GM12865 (cell line): ENCODE data around the gene WAS.
"Not testable (repeated sequence)": the region's sequence is repeated elsewhere in the genome, so short reads cannot be mapped to it uniquely, and the experiment has no call there.

Experiments
- DNase-seq: peaks from one replicate; pipeline ENCODE4 v3.0.0; 2010; ENCODE audit warnings: low read depth
- H3K4me3 ChIP-seq: 2 replicates; pipeline ENCODE4 v1.5.1; 2011; ENCODE audit warnings: mild to moderate bottlenecking, low read depth, low read length, control low read depth
- CTCF ChIP-seq: IDR thresholded peaks from 2 replicates; pipeline ENCODE4 v1.5.1; 2011; ENCODE audit warnings: low read length, control low read depth, low read depth, inconsistent platforms; ENCODE audit not compliant: insufficient read depth; ENCODE audit errors: missing control alignments

Gene WAS

GRCh38 chrX:48683411-48683982 is at the start of gene WAS:
TSS of gene WAS (plus strand) at chrX:48683799. CDS start at chrX:48683854, 55 bp downstream.
- DNase-seq: peak; percentile 81
- peak within 1 kb of the TSS; percentile 76 for H3K4me3 ChIP-seq
- TF ChIP-seq CTCF: no peak

GRCh38 chrX:48636301-48636700 is 47.3 kb upstream of the WAS start:
- DNase-seq: no peak
- no peak overlapping the region for H3K4me3 ChIP-seq
- no peak for TF ChIP-seq CTCF

GRCh38 chrX:48636776-48637175 is 46.8 kb upstream of the WAS start:
- no peak for TF ChIP-seq CTCF
- H3K4me3 ChIP-seq: no peak overlapping the region
- DNase-seq: no peak

- TF ChIP-seq CTCF: no peak
- H3K4me3 ChIP-seq: no peak overlapping the region
- no peak for DNase-seq
Measured at GRCh38 chrX:48645669-48646068, 37.9 kb upstream of the WAS start.

- no peak overlapping the region for H3K4me3 ChIP-seq
- TF ChIP-seq CTCF: peak; percentile 13
- peak; percentile 45 for DNase-seq
Measured at GRCh38 chrX:48648336-48648751, 35.3 kb upstream of the WAS start.

GRCh38 chrX:48649102-48649501 is 34.5 kb upstream of the WAS start:
- TF ChIP-seq CTCF: no peak
- no peak overlapping the region for H3K4me3 ChIP-seq
- DNase-seq: no peak

- H3K4me3 ChIP-seq, DNase-seq: not testable (repeated sequence)
Measured at GRCh38 chrX:48652055-48652579, 31.5 kb upstream of the WAS start.

- not testable (repeated sequence) for DNase-seq, H3K4me3 ChIP-seq
Measured at GRCh38 chrX:48654746-48655145, 28.9 kb upstream of the WAS start.

GRCh38 chrX:48659686-48660085 is 23.9 kb upstream of the WAS start:
- not testable (repeated sequence) for DNase-seq, H3K4me3 ChIP-seq
